ENCODE data around the gene KIF1B. TPM values are rescaled to one million over a fixed set of nuclear protein-coding genes. Genes with fewer than 3 reads are reported as not detected.

The KIF1B gene
- total RNA-seq, 1 experiment from 2014 or later, result 57.7 TPM

DNA sequence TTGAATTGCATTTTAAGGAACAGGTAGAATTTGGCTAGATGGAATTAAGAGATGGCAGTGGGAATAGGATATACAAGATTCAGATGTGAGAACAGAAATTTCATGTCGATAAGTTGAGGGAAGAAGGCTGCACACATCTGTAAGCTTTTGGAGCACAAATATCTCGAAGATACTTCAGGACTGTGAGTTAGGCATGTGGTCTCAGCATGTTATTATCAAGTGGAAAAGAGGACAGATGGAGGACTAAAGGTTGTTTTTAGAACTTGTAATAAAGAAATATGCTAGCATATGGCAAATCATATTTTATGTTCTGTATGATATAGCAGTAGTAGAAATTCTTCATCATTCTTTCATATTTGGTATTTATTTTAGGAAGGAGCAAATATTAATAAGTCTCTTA lies 61.5 kb downstream of the KIF1B start:
- Mint-ChIP-seq H3K27ac (no peak overlapping the region; a peak in 2 of 7 replicates), H3K36me3 (ENCODE audit: insufficient read depth in 1 of 3, low read depth in 3 of 3) (peaks cover 11 to 67% (median 64%) of the 10 kb centered on the region in 3 experiments; a peak in 6 of 7 replicates), H3K27me3 (ENCODE audit: low read depth) (no peaks in the 10 kb centered on the region), H3K9me3 (no peaks in the 10 kb centered on the region), H3K4me1 (no peaks in the 10 kb centered on the region), H3K4me3 (no peak overlapping the region)
- Histone ChIP-seq H2BK12ac (ENCODE audit: insufficient read length, low read depth, low read length) (no peak overlapping the region), H3K56ac (ENCODE audit: insufficient read length, low read depth, low read length) (no peak overlapping the region), H3K79me1 (ENCODE audit: insufficient read depth, low read depth, low read length, poor library complexity, severe bottlenecking) (no peaks in the 10 kb centered on the region), H2BK15ac (ENCODE audit: low read depth, low read length) (no peak overlapping the region), H3K9ac (ENCODE audit: extremely low read depth, insufficient read length, low read length) (no peak overlapping the region), H3K4ac (ENCODE audit: low read depth, low read length) (no peak overlapping the region), H2BK120ac (ENCODE audit: low read depth, low read length, poor library complexity, severe bottlenecking) (no peak overlapping the region), H2AFZ (ENCODE audit: low read length) (no peak overlapping the region), H3K23ac (ENCODE audit: insufficient read length, low read depth, low read length) (no peak overlapping the region), H3K27ac (ENCODE audit: insufficient read length, low read depth, low read length) (no peak overlapping the region), H3K9me3 (ENCODE audit: control insufficient read depth, low read depth, low read length) (no peaks in the 10 kb centered on the region), H2BK5ac (ENCODE audit: insufficient read length, low read length) (no peak overlapping the region), H2AK5ac (ENCODE audit: insufficient read length, low read length) (no peak overlapping the region), H4K20me1 (ENCODE audit: control insufficient read depth, insufficient read depth, insufficient read length) (no peaks in the 10 kb centered on the region), H4K5ac (ENCODE audit: insufficient read length, low read depth, low read length) (no peak overlapping the region), H4K91ac (ENCODE audit: insufficient read length, low read depth, low read length) (no peak overlapping the region), H3K18ac (ENCODE audit: insufficient read length, low read depth, low read length) (no peak overlapping the region), H4K8ac (replicated peaks; ENCODE audit: insufficient read length, low read depth, low read length) (no peak overlapping the region), H3K27me3 (ENCODE audit: insufficient read depth, low read length) (no peaks in the 10 kb centered on the region), H3T11ph (ENCODE audit: low read length) (no peak overlapping the region), H2BK20ac (ENCODE audit: low read depth, low read length, poor library complexity, severe bottlenecking) (no peak overlapping the region), H3K79me2 (ENCODE audit: insufficient read depth, low read length) (no peaks in the 10 kb centered on the region), H3K4me2 (ENCODE audit: insufficient read depth, insufficient read length, low read length) (no peak overlapping the region), H3K23me2 (ENCODE audit: insufficient read length, low read depth, low read length, poor library complexity, severe bottlenecking) (no peaks in the 10 kb centered on the region), H3K14ac (ENCODE audit: insufficient read depth, low read length) (no peak overlapping the region), H3K4me1 (ENCODE audit: insufficient read depth, low read length) (no peaks in the 10 kb centered on the region)
- TF ChIP-seq, protein P1, sequence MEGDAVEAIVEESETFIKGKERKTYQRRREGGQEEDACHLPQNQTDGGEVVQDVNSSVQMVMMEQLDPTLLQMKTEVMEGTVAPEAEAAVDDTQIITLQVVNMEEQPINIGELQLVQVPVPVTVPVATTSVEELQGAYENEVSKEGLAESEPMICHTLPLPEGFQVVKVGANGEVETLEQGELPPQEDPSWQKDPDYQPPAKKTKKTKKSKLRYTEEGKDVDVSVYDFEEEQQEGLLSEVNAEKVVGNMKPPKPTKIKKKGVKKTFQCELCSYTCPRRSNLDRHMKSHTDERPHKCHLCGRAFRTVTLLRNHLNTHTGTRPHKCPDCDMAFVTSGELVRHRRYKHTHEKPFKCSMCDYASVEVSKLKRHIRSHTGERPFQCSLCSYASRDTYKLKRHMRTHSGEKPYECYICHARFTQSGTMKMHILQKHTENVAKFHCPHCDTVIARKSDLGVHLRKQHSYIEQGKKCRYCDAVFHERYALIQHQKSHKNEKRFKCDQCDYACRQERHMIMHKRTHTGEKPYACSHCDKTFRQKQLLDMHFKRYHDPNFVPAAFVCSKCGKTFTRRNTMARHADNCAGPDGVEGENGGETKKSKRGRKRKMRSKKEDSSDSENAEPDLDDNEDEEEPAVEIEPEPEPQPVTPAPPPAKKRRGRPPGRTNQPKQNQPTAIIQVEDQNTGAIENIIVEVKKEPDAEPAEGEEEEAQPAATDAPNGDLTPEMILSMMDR (conservative IDR thresholded peaks at IDR 0.05), result no peak
- DNase-seq, result no peak
- no CpG with 5 or more reads among the region's 2 CpGs for WGBS (ENCODE audit: extremely low coverage, insufficient read length, low lambda C conversion rate)
